Osteocyte (in vitro differentiated cells): ENCODE data around the gene GABRA4. TPM values are rescaled to one million over a fixed set of nuclear protein-coding genes. Genes with fewer than 3 reads are reported as not detected.

Experiments
- DNase-seq: peaks from one replicate; pipeline ENCODE4 v3.0.0; 2021; ENCODE audit warnings: mixed read lengths; ENCODE audit not compliant: unreplicated experiment; ENCODE audit errors: extremely low spot score
- H3K27ac Mint-ChIP-seq: one replicate; pipeline ENCODE4 v1.8.0; 2021; ENCODE audit warnings: mild to moderate bottlenecking, mixed read lengths; ENCODE audit not compliant: unreplicated experiment
- H3K27me3 Mint-ChIP-seq: one replicate; pipeline ENCODE4 v1.8.0; 2021; ENCODE audit warnings: mixed read lengths; ENCODE audit not compliant: unreplicated experiment
- H3K36me3 Mint-ChIP-seq: one replicate; pipeline ENCODE4 v1.8.0; 2021; ENCODE audit warnings: mixed read lengths; ENCODE audit not compliant: unreplicated experiment
- H3K4me1 Mint-ChIP-seq: one replicate; pipeline ENCODE4 v1.8.0; 2021; ENCODE audit warnings: mixed read lengths; ENCODE audit not compliant: unreplicated experiment
- H3K4me3 Mint-ChIP-seq: one replicate; pipeline ENCODE4 v1.8.0; 2021; ENCODE audit warnings: mild to moderate bottlenecking, moderate library complexity, mixed read lengths; ENCODE audit not compliant: unreplicated experiment
- H3K9me3 Mint-ChIP-seq: one replicate; pipeline ENCODE4 v1.8.0; 2021; ENCODE audit warnings: mixed read lengths; ENCODE audit not compliant: unreplicated experiment
- total RNA-seq: library from RNA; stranded (reverse); gene quantifications from 2 replicates; pipeline ENCODE4 v1.2.1, GENCODE V29; 2021
- TF ChIP-seq, protein P1 (sequence below): fragments of 200-600 bp; sonication (generic); IDR thresholded peaks from 2 replicates; pipeline ENCODE4 v1.5.0; 2021; ENCODE audit warnings: antibody characterized with exemption, mild to moderate bottlenecking, moderate library complexity

The GABRA4 gene
- total RNA-seq, 1 donor from 2014 or later = not detected

- Mint-ChIP-seq H3K4me3 (no peak overlapping the region), H3K4me1 (no peaks in the 10 kb centered on the region), H3K27ac (no peak overlapping the region), H3K9me3 (no peaks in the 10 kb centered on the region), H3K27me3 (peaks cover 4% of the 10 kb centered on the region), H3K36me3 (no peaks in the 10 kb centered on the region)
- TF ChIP-seq, protein P1, sequence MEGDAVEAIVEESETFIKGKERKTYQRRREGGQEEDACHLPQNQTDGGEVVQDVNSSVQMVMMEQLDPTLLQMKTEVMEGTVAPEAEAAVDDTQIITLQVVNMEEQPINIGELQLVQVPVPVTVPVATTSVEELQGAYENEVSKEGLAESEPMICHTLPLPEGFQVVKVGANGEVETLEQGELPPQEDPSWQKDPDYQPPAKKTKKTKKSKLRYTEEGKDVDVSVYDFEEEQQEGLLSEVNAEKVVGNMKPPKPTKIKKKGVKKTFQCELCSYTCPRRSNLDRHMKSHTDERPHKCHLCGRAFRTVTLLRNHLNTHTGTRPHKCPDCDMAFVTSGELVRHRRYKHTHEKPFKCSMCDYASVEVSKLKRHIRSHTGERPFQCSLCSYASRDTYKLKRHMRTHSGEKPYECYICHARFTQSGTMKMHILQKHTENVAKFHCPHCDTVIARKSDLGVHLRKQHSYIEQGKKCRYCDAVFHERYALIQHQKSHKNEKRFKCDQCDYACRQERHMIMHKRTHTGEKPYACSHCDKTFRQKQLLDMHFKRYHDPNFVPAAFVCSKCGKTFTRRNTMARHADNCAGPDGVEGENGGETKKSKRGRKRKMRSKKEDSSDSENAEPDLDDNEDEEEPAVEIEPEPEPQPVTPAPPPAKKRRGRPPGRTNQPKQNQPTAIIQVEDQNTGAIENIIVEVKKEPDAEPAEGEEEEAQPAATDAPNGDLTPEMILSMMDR = no peak
- DNase-seq = no peak
Measured at GRCh38 chr4:46900082-46900481, 93.3 kb downstream of the GABRA4 start.

DNA sequence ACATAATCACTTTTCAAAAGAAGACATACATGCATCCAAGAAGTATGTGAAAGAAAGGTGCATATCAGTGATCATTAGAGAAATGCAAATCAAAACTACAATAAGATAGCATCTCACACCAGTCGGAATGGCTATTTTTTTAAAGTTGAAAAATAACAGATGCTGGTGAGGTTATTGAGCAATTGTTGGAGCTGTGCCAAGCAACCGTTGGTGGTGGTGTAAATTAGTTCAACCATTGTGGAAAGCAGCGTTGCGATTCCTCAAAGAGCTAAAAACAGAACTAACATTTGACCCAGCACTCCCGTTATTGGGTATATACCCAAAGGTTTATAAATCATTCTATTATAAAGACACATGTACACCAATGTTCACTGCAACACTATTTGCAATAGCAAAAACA lies 98.6 kb downstream of the GABRA4 start:
- no peak overlapping the region for H3K27ac Mint-ChIP-seq
- H3K27me3 Mint-ChIP-seq = peaks cover 4% of the 10 kb centered on the region

GRCh38 chr4:46890056-46890455 lies 103.3 kb downstream of the GABRA4 start:
- peaks cover 6% of the 10 kb centered on the region for H3K27me3 Mint-ChIP-seq
- no peak for DNase-seq
- TF ChIP-seq, protein P1 = no peak
- H3K36me3 Mint-ChIP-seq = no peaks in the 10 kb centered on the region
- no peak overlapping the region for H3K4me3 Mint-ChIP-seq
- no peaks in the 10 kb centered on the region for H3K4me1 Mint-ChIP-seq
- H3K27ac Mint-ChIP-seq = no peak overlapping the region
- no peaks in the 10 kb centered on the region for H3K9me3 Mint-ChIP-seq

More for the DNA sequence above, 98.6 kb downstream of the GABRA4 start:
- no peak overlapping the region for H3K4me3 Mint-ChIP-seq
- H3K4me1 Mint-ChIP-seq = no peaks in the 10 kb centered on the region
- no peaks in the 10 kb centered on the region for H3K9me3 Mint-ChIP-seq
- no peaks in the 10 kb centered on the region for H3K36me3 Mint-ChIP-seq
- DNase-seq = no peak
- TF ChIP-seq, protein P1 = no peak

- Mint-ChIP-seq H3K27me3 (peaks cover 8% of the 10 kb centered on the region), H3K36me3 (no peaks in the 10 kb centered on the region), H3K27ac (no peak overlapping the region), H3K4me1 (no peaks in the 10 kb centered on the region), H3K9me3 (no peaks in the 10 kb centered on the region), H3K4me3 (no peak overlapping the region)
- TF ChIP-seq, protein P1 = no peak
- no peak for DNase-seq
Measured at GRCh38 chr4:46889410-46889809, 104.0 kb downstream of the GABRA4 start.

DNA sequence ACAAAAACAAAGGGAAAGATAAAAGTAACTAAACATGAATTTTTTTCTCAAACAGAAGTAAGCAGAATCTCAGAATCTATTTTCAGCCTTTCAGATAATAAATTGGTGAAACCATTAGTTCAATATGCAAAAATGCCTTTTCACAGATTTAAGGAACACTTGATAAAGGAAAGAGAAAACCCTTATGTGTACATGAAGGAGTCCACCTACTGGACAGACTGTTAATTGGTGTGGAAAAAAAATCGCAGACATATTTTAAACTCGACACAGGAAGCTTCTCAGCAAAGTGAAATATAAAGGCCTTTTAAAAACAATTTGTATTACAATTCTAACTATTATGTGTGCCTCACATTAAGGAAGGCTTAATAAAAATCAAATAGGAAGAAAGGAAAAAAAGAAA lies 106.7 kb downstream of the GABRA4 start:
- H3K4me1 Mint-ChIP-seq = no peaks in the 10 kb centered on the region
- no peaks in the 10 kb centered on the region for H3K9me3 Mint-ChIP-seq
- TF ChIP-seq, protein P1 = peak; percentile 43
- H3K4me3 Mint-ChIP-seq = no peak overlapping the region
- no peak overlapping the region for H3K27ac Mint-ChIP-seq
- H3K27me3 Mint-ChIP-seq = peaks cover 8% of the 10 kb centered on the region
- H3K36me3 Mint-ChIP-seq = no peaks in the 10 kb centered on the region
- DNase-seq = no peak
